ENCODE results near the gene OR5D13. TPM values are rescaled to one million over a fixed set of nuclear protein-coding genes. Genes with fewer than 3 reads are reported as not detected.

The OR5D13 gene, protein sequence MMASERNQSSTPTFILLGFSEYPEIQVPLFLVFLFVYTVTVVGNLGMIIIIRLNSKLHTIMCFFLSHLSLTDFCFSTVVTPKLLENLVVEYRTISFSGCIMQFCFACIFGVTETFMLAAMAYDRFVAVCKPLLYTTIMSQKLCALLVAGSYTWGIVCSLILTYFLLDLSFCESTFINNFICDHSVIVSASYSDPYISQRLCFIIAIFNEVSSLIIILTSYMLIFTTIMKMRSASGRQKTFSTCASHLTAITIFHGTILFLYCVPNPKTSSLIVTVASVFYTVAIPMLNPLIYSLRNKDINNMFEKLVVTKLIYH
- not detected in 2 replicates for total RNA-seq
- not detected in 2 replicates for polyA plus RNA-seq
- not detected in 2 replicates for polyA plus RNA-seq (2011; cell fraction: cytosol; rRNA removed)
- not detected in 2 replicates for polyA plus RNA-seq (2011; cell fraction: nucleus; rRNA removed)
- not detected in 2 replicates for polyA plus RNA-seq (2012)
- not detected in 2 replicates for polyA minus RNA-seq
- polyA minus RNA-seq (2011; cell fraction: cytosol; rRNA and poly(A)+ RNA removed) = not detected
- polyA minus RNA-seq (2011; cell fraction: nucleus; rRNA and poly(A)+ RNA removed) = not detected in 2 replicates
- not detected for Bru-seq, nascent RNA
- BruChase-seq, experiment 1, labeled RNA remaining after a 6-hour chase = not detected
- BruChase-seq, experiment 2, labeled RNA remaining after a 2-hour chase = not detected
- long read RNA-seq = 0 reads

DNA sequence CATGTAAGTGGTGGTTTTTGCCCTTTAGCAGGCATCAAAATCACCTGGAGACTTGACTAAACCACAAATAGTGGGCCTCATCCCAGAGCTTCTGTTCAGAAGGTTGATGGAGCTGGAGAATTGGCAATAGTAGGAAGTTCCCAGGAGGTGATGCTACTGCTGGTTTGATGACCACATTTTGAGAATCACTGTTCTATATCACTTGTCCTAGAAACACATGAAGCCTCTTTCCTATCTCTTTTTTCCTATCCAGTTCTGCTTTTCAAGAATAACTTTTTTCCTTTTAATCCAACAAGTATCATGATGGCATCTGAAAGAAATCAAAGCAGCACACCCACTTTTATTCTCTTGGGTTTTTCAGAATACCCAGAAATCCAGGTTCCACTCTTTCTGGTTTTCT is at the start of gene OR5D13:
TSS of gene OR5D13 (plus strand) at position 301 of the 400 bp plus-strand sequence. CDS start at position 301, 0 bp downstream.
- no peak within 1 kb of the TSS for H2AFZ ChIP-seq (ENCODE audit: low read depth, low read length)
- no peaks in the 10 kb centered on the region for H3K4me1 ChIP-seq (ENCODE audit: control insufficient read depth, extremely low read depth, insufficient read depth, low read length)
- H3K9me1 ChIP-seq (replicated peaks; ENCODE audit: control insufficient read depth, extremely low read depth, insufficient read depth, low read length) = no peaks in the 10 kb centered on the region
- intact Hi-C loops (cut with micrococcal nuclease) = no loop called here
- H3K9ac ChIP-seq (replicated peaks; ENCODE audit: extremely low read depth, insufficient read depth, low read length) = no peak within 1 kb of the TSS
- H3K4me3 ChIP-seq (replicated peaks in 1 of 3; ENCODE audit: insufficient read depth in 1 of 3, low read depth in 1 of 3, low read length in 3 of 3) = no peak within 1 kb of the TSS
- H3K4me2 ChIP-seq (ENCODE audit: insufficient read depth, low read length) = no peak within 1 kb of the TSS
- H3K27ac ChIP-seq (ENCODE audit: insufficient read depth, low read depth, low read length) = no peak within 1 kb of the TSS
- dilution Hi-C loops (cut with MboI; ENCODE audit: extremely low pct_ligation_motif_present, low sequenced_read_pairs) = no loop called here
- no peaks in the 10 kb centered on the region for H3K79me2 ChIP-seq (ENCODE audit: control insufficient read depth, insufficient read depth, low read length)
- POLR2A ChIA-PET = no interaction called here
- peaks cover 2% of the 10 kb centered on the region for H3K9me3 ChIP-seq (replicated peaks; ENCODE audit: control insufficient read depth, insufficient read depth, low read length)
- DNase-seq (ENCODE audit: low read depth, low spot score) = no peak
- H3K36me3 ChIP-seq (ENCODE audit: control insufficient read depth in 2 of 2, extremely low read depth in 1 of 2, insufficient read depth in 2 of 2, low read length in 2 of 2) = no peaks in the 10 kb centered on the region
- FAIRE-seq = no peak
- no peaks in the 10 kb centered on the region for H3K27me3 ChIP-seq (ENCODE audit: control insufficient read depth in 2 of 2, insufficient read depth in 2 of 2, low read length in 2 of 2)
- no TSS peak for BruUV-seq (replicated peaks)
- H4K20me1 ChIP-seq (replicated peaks; ENCODE audit: control insufficient read depth, extremely low read depth, insufficient read depth, low read length) = no peaks in the 10 kb centered on the region
- TF ChIP-seq, protein P1, sequence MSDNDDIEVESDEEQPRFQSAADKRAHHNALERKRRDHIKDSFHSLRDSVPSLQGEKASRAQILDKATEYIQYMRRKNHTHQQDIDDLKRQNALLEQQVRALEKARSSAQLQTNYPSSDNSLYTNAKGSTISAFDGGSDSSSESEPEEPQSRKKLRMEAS (IDR thresholded peaks at IDR 0.05; ENCODE audit: insufficient read depth, insufficient read length) = no peak
- TF ChIP-seq GATA2 (IDR thresholded peaks at IDR 0.05; ENCODE audit: insufficient read depth, insufficient read length, low read depth, low read length) (no peak), POLR2A (IDR thresholded peaks at IDR 0.05; ENCODE audit: low read depth, low read length) (no peak), MYC (IDR thresholded peaks at IDR 0.05; ENCODE audit: low read depth, low read length) (no peak), POLR2AphosphoS5 (IDR thresholded peaks at IDR 0.05; ENCODE audit: insufficient read depth, low read depth, low read length) (no peak), EZH2 (IDR thresholded peaks at IDR 0.05; ENCODE audit: borderline replicate concordance, low read depth, low read length, severe bottlenecking) (no peak), JUN (IDR thresholded peaks at IDR 0.05; ENCODE audit: borderline replicate concordance, insufficient read depth, insufficient read length, low read depth) (no peak), FOS (IDR thresholded peaks at IDR 0.05; ENCODE audit: borderline replicate concordance, insufficient read depth, low read length) (no peak)
- TF ChIP-seq, protein P2, sequence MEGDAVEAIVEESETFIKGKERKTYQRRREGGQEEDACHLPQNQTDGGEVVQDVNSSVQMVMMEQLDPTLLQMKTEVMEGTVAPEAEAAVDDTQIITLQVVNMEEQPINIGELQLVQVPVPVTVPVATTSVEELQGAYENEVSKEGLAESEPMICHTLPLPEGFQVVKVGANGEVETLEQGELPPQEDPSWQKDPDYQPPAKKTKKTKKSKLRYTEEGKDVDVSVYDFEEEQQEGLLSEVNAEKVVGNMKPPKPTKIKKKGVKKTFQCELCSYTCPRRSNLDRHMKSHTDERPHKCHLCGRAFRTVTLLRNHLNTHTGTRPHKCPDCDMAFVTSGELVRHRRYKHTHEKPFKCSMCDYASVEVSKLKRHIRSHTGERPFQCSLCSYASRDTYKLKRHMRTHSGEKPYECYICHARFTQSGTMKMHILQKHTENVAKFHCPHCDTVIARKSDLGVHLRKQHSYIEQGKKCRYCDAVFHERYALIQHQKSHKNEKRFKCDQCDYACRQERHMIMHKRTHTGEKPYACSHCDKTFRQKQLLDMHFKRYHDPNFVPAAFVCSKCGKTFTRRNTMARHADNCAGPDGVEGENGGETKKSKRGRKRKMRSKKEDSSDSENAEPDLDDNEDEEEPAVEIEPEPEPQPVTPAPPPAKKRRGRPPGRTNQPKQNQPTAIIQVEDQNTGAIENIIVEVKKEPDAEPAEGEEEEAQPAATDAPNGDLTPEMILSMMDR (IDR thresholded peaks at IDR 0.05; ENCODE audit: extremely low read depth in 1 of 2, insufficient read depth in 1 of 2, low read depth in 1 of 2, low read length in 2 of 2) = no peak
- CTCF ChIA-PET = no interaction called here
